NCI-H345 treated with DMSO at 0.1 percent for 48 hours (cell line): ENCODE results near the gene CAMK1D.
"Not testable (repeated sequence)": the region's sequence is repeated elsewhere in the genome, so short reads cannot be mapped to it uniquely, and the experiment has no call there.

Source experiments
- DNase-seq: peaks from one replicate; lab custom pipeline; 2025; ENCODE audit not compliant: unreplicated experiment; lab: John Stamatoyannopoulos, UW

CAMK1D gene

DNA sequence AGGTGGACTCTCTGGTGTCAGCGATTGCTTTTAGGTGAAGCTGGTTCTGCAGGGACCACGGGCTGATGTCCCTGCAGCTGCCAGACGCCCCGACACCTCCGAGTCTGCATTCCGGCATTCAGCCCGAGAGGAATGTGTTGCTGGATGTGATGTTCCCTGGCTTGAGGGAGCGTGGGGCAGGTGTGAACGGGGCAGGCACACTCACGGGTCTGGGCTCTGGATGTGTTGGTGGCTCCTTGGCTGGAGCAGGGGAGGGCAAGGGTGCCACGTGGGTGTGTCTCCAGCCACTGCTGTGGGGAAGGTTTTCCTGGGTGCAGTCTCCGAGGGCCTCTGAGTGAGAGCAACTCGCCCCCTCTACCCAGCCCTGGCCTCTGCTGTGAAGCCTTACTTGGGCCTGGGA, 140.5 kb downstream of the CAMK1D start:
- no peak for DNase-seq

DNA sequence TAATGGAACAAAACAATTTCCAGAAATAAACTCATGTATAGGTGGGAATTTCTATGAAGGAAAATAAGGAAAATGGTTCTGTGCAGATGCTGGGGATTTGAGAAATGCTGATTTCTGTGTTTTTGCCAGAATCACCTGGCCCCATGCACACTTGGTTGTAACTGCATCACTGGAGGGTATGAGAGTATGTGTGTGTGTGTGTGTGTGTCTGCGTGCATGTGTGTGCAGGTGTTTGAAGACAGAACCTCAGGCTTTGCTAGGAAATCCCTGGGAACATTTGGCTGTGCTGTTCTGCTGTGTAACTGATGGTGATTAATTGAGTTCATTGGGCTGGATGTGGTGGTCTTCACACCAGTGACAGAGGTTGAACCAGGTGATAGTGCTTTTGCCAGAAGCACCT, 141.6 kb downstream of the CAMK1D start:
- no peak for DNase-seq

DNA sequence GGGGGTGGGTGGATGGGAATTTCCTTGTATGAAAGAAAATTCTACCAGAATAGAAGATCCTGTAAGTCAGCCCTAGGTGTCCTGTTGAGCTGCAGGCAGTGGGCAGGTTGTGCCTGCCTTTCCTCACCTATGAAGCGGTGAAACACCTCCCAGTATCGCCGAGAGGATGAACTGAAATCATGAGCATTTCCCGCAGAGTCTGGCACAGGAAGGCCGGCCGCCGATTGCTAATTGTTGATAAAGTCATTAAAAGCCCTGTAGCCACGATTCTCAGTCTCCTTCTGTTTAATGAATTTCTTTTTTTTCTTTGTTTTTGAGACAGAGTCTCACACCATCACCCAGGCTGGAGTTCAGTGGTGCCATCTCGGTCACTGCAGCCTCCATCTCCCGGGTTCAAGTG, 142.1 kb downstream of the CAMK1D start:
- no peak for DNase-seq

- no peak for DNase-seq
These were observed 142.7 kb downstream of the CAMK1D start for GRCh38 chr10:12492016-12492415.

GRCh38 chr10:12497046-12497445, 147.7 kb downstream of the CAMK1D start:
- DNase-seq, result not testable (repeated sequence)

- no peak for DNase-seq
These were observed 150.0 kb downstream of the CAMK1D start for GRCh38 chr10:12499076-12499986.

GRCh38 chr10:12500381-12501303, 151.3 kb downstream of the CAMK1D start:
- peak; percentile 49 for DNase-seq

- DNase-seq, result no peak
These were observed 152.0 kb downstream of the CAMK1D start for GRCh38 chr10:12501324-12501723.

- no peak for DNase-seq
These were observed 152.6 kb downstream of the CAMK1D start for GRCh38 chr10:12501841-12502525.

- DNase-seq, result no peak
These were observed 153.4 kb downstream of the CAMK1D start for GRCh38 chr10:12502526-12503274.

DNA sequence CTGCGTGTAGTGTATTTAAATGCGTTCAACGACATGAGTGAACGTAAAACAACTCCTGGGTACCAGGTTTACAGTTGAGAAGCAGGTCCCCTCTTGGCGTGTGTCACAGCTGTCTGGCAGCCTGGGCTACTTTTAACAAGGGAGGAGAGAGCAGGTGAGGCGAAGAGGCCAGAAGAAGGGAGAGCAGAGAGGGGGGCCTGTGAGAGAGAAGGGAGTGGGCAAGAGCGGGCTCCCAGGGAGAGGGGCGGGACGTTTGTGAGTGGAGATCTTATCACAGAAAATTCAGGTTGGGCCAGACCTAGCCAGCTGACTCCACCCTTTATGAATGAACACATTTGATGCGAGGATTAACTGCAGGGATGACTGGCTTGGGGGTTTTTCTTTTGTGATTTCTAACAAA, 154.0 kb downstream of the CAMK1D start:
- DNase-seq, result peak; percentile 81

DNA sequence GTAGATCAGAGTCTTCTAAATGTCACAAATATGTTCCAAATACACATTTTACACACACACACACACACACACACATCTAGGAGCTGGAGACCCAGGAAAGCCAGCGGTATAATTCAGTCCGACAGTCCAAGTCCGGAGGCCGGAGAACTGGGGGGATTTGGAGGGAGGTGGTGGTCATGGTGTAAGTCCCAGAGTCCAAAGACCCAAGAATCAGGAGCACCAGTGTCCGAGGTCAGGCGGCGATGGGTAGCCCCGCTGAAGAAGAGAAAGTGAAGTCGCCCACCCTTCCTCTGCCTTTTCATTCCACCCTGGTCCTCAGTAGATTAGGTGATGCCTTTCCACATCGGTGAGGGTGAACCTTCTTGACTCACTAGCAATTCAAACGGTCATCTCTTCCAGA, 154.8 kb downstream of the CAMK1D start:
- no peak for DNase-seq

DNA sequence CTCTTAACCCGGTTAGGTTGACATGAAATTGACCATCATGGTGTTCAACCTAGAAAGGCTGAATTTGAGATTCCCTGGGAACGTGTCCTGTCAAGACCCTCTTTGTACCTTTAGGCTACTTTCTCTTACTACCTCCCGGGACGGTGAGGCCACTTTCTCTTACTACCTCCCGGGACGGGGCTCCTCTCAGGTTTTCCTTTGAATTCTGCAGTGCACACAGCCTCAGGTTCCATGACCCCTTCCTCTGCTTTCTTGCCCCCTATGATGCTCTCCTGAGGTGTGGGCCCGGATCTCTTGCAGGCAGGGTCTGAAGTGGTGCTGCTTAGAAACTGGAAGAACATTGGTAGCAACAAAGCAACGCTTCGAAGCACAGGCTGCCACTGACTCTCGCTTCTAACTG, 155.3 kb downstream of the CAMK1D start:
- DNase-seq, result no peak

- no peak for DNase-seq
These were observed 156.3 kb downstream of the CAMK1D start for GRCh38 chr10:12505683-12506082.

GRCh38 chr10:12507165-12507850, 158.0 kb downstream of the CAMK1D start:
- no peak for DNase-seq

DNA sequence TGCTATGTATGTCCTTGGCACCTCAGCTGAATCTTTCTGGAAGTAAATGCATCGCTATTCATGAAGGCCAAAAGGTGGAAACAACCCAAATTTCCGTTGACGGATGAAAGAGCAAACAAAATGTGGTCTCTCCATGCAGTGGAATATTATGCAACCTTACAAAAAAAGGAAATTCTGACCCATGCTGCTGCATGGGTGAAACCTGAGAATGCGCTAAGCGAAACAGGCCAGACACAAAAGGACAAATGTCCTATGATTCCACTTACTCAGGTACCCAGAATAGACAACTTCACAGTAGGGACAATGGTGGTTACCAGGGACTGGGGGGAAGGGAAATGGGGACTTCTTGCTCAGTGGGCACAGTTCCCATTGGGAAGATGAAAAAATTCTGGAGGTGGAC, 158.8 kb downstream of the CAMK1D start:
- DNase-seq, result no peak

- no peak for DNase-seq
These were observed 159.9 kb downstream of the CAMK1D start for GRCh38 chr10:12509016-12509793.

- no peak for DNase-seq
These were observed 160.4 kb downstream of the CAMK1D start for GRCh38 chr10:12509794-12510100.

- DNase-seq, result no peak
These were observed 161.2 kb downstream of the CAMK1D start for GRCh38 chr10:12510501-12510941.
